AG04450 (cell line): ENCODE measurements around the gene ALS2. TPM values are rescaled to one million over a fixed set of nuclear protein-coding genes. Genes with fewer than 3 reads are reported as not detected.

Experiments
- CTCF ChIA-PET: fragments of 300-600, 350-600 bp; formaldehyde crosslinking; extraction: SDS; loops from one replicate; lab custom pipeline; 2022; ENCODE audit warnings: antibody characterized with exemption, inconsistent platforms; lab: Charles Lee
- POLR2A ChIA-PET: fragments of 350-600 bp; formaldehyde crosslinking; extraction: SDS; loops from one replicate; lab custom pipeline; 2021; ENCODE audit warnings: antibody characterized with exemption, inconsistent platforms; lab: Yijun Ruan, JAX
- DNase-seq: peaks from one replicate; pipeline ENCODE4 v3.0.0-alpha.2; 2011; ENCODE audit warnings: low read depth, low spot score
- H3K27ac ChIP-seq: one replicate; pipeline ENCODE4 v1.5.1; 2012; ENCODE audit warnings: low read depth, low read length, control low read depth
- H3K27me3 ChIP-seq: one replicate; pipeline ENCODE4 v1.6.0; 2012; ENCODE audit warnings: low read length; ENCODE audit not compliant: control insufficient read depth, insufficient read depth
- H3K4me3 ChIP-seq: 2 replicates; pipeline ENCODE4 v1.5.1; 2011; ENCODE audit warnings: mild to moderate bottlenecking, low read depth, low read length, control low read depth
- H3K9me3 ChIP-seq: 2 replicates; pipeline ENCODE4 v1.5.1; 2012; ENCODE audit warnings: low read length; ENCODE audit not compliant: control insufficient read depth, insufficient read depth
- CTCF ChIP-seq: IDR thresholded peaks from 2 replicates; pipeline ENCODE4 v1.5.1; 2011; ENCODE audit warnings: low read depth, low read length, control low read depth, inconsistent platforms
- polyA plus RNA-seq: library from polyadenylated mRNA; depleted of rRNA; stranded (reverse); fragments of >200 nt; gene quantifications from 2 replicates; pipeline ENCODE4 v1.2.3, GENCODE V29; 2011

Gene ALS2
- polyA plus RNA-seq, 1 experiment, result 21.9 TPM

GRCh38 chr2:201758234-201758633 is 22.5 kb downstream of the ALS2 start:
- Histone ChIP-seq H3K27ac (no peak overlapping the region), H3K9me3 (no peaks in the 10 kb centered on the region), H3K27me3 (no peaks in the 10 kb centered on the region), H3K4me3 (no peak overlapping the region)
- CTCF ChIA-PET, result interaction anchor here (0.6 to 1.0 kb wide), 2 partner anchors 10 to 390 kb away, joined by 4 to 5 read pairs; no protein-coding TSS in a partner anchor
- no peak for DNase-seq
- POLR2A ChIA-PET, result no interaction called here
- no peak for TF ChIP-seq CTCF

GRCh38 chr2:201754717-201755415 is 25.9 kb downstream of the ALS2 start:
- POLR2A ChIA-PET, result no interaction called here
- CTCF ChIA-PET, result interaction anchor here (0.7 kb wide), 1 partner anchor 315 kb away, joined by 3 read pairs; no protein-coding TSS in a partner anchor
- H3K4me3 ChIP-seq, result no peak overlapping the region

GRCh38 chr2:201751566-201751965 is 29.2 kb downstream of the ALS2 start:
- H3K9me3 ChIP-seq, result no peaks in the 10 kb centered on the region
- H3K27me3 ChIP-seq, result no peaks in the 10 kb centered on the region
- ChIA-PET POLR2A (no interaction called here), CTCF (no interaction called here)
- no peak for DNase-seq
- H3K4me3 ChIP-seq, result no peak overlapping the region
- TF ChIP-seq CTCF, result no peak
- H3K27ac ChIP-seq, result no peak overlapping the region

More at GRCh38 chr2:201754717-201755415, 25.9 kb downstream of the ALS2 start:
- Histone ChIP-seq H3K9me3 (no peaks in the 10 kb centered on the region), H3K27ac (no peak overlapping the region), H3K27me3 (no peaks in the 10 kb centered on the region)
- no peak for TF ChIP-seq CTCF
- DNase-seq, result no peak

DNA sequence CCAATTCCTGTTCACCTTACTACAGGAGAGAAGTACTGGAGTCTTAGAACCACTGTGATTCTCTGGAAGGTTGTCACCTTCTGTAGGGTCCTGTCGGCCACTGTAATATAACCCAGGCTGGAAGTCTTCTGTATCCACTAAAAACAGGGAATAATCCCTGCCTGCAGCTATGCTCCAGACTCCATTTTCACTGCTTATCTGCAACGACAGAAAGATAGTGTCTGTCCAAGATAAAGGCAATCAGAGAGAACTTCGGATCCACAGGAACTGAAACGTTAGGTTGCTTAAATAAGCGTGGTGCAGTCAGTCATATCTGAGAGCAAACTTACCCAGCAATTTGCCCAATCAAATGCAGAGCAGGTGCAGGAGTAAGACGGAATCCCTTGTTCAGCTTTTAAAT is 34.2 kb downstream of the ALS2 start:
- Histone ChIP-seq H3K9me3 (no peaks in the 10 kb centered on the region), H3K4me3 (no peak overlapping the region)

More for the DNA sequence above, 34.2 kb downstream of the ALS2 start:
- DNase-seq, result no peak
- no peak overlapping the region for H3K27ac ChIP-seq
- TF ChIP-seq CTCF, result no peak
- POLR2A ChIA-PET, result no interaction called here
- no peaks in the 10 kb centered on the region for H3K27me3 ChIP-seq
- CTCF ChIA-PET, result no interaction called here
